Germinal center (tissue), 1 donor: Measurements from ENCODE around the gene PITX3.
"Not testable (repeated sequence)": the region's sequence is repeated elsewhere in the genome, so short reads cannot be mapped to it uniquely, and the experiment has no call there.

Experiments
- DNase-seq: peaks from one replicate; pipeline ENCODE4 v3.0.0; 2012; ENCODE audit warnings: mixed read lengths, low spot score

The PITX3 gene

GRCh38 chr10:102225646-102226541, 15.4 kb downstream of the PITX3 start, which contains the start of gene ELOVL3:
TSS of gene ELOVL3 (plus strand) at chr10:102226299. CDS start at chr10:102226549, 250 bp downstream.
- peak; percentile 98 for DNase-seq

- DNase-seq = no peak
Observed at GRCh38 chr10:102222797-102223196, 18.5 kb downstream of the PITX3 start.

GRCh38 chr10:102220612-102221011, 20.7 kb downstream of the PITX3 start:
- no peak for DNase-seq

GRCh38 chr10:102219370-102219769, 21.9 kb downstream of the PITX3 start:
- no peak for DNase-seq

- not testable (repeated sequence) for DNase-seq
Observed at GRCh38 chr10:102213599-102213998, 27.7 kb downstream of the PITX3 start.

GRCh38 chr10:102211615-102212299, 29.6 kb downstream of the PITX3 start:
- DNase-seq = no peak

- no peak for DNase-seq
Observed at GRCh38 chr10:102208311-102209035, 32.8 kb downstream of the PITX3 start.

GRCh38 chr10:102202386-102202785, 38.9 kb downstream of the PITX3 start:
- no peak for DNase-seq

GRCh38 chr10:102200751-102201640, 40.3 kb downstream of the PITX3 start:
- no peak for DNase-seq

GRCh38 chr10:102198027-102198426, 43.3 kb downstream of the PITX3 start:
- DNase-seq = no peak

GRCh38 chr10:102196893-102197292, 44.4 kb downstream of the PITX3 start:
- no peak for DNase-seq

- no peak for DNase-seq
Observed at GRCh38 chr10:102195296-102195870, 45.9 kb downstream of the PITX3 start.

- DNase-seq = no peak
Observed at GRCh38 chr10:102191956-102192355, 49.4 kb downstream of the PITX3 start.

- DNase-seq = not testable (repeated sequence)
Observed at GRCh38 chr10:102188941-102189898, 52.1 kb downstream of the PITX3 start.

GRCh38 chr10:102188298-102188940, 52.9 kb downstream of the PITX3 start:
- no peak for DNase-seq

- no peak for DNase-seq
Observed at GRCh38 chr10:102185811-102186527, 55.3 kb downstream of the PITX3 start.

- DNase-seq = no peak
Observed at GRCh38 chr10:102185272-102185671, 56.0 kb downstream of the PITX3 start.

GRCh38 chr10:102184606-102185005, 56.7 kb downstream of the PITX3 start:
- no peak for DNase-seq
